Kidney epithelial cell (primary cell): ENCODE measurements around the gene ATP5F1B. TPM values are rescaled to one million over a fixed set of nuclear protein-coding genes. Genes with fewer than 3 reads are reported as not detected.
"Not testable (repeated sequence)": the region's sequence is repeated elsewhere in the genome, so short reads cannot be mapped to it uniquely, and the experiment has no call there.

ENCODE experiments used
- DNase-seq: peaks from one replicate; pipeline ENCODE4 v3.0.0-alpha.2; 2010; ENCODE audit warnings: low read depth
- H3K27me3 ChIP-seq: 2 replicates; pipeline ENCODE4 v1.6.0; 2011; ENCODE audit warnings: low read length; ENCODE audit not compliant: control insufficient read depth, insufficient read depth
- H3K36me3 ChIP-seq: 2 replicates; pipeline ENCODE4 v1.5.1; 2011; ENCODE audit warnings: low read length; ENCODE audit not compliant: control insufficient read depth, insufficient read depth
- H3K4me3 ChIP-seq: 2 replicates; pipeline ENCODE4 v1.5.1; 2011; ENCODE audit warnings: low read depth, mild to moderate bottlenecking, control low read depth, low read length
- CTCF ChIP-seq: IDR thresholded peaks from 2 replicates; pipeline ENCODE4 v1.5.1; 2011; ENCODE audit warnings: mild to moderate bottlenecking, moderate library complexity, low read length, control low read depth, inconsistent platforms; ENCODE audit not compliant: insufficient read depth, poor library complexity, severe bottlenecking
- total RNA-seq: library from RNA; depleted of rRNA; stranded (reverse); fragments of >200 nt; gene quantifications from 2 replicates; pipeline ENCODE4 v1.2.3, GENCODE V29; 2015

The ATP5F1B gene
- total RNA-seq, 1 donor from 2014 or later = 419 TPM

GRCh38 chr12:56658921-56659320 lies 13.1 kb upstream of the ATP5F1B start:
- Histone ChIP-seq H3K36me3 (no peaks in the 10 kb centered on the region), H3K27me3 (no peaks in the 10 kb centered on the region), H3K4me3 (no peak overlapping the region)
- TF ChIP-seq CTCF = no peak
- no peak for DNase-seq

GRCh38 chr12:56657416-56658379 lies 11.9 kb upstream of the ATP5F1B start:
- no peak for TF ChIP-seq CTCF
- Histone ChIP-seq H3K4me3 (no peak overlapping the region), H3K27me3 (no peaks in the 10 kb centered on the region), H3K36me3 (no peaks in the 10 kb centered on the region)
- DNase-seq = no peak

GRCh38 chr12:56653781-56654180 lies 8.0 kb upstream of the ATP5F1B start:
- not testable (repeated sequence) for H3K4me3 ChIP-seq, H3K27me3 ChIP-seq, DNase-seq, H3K36me3 ChIP-seq

- not testable (repeated sequence) for H3K4me3 ChIP-seq, H3K27me3 ChIP-seq, DNase-seq, H3K36me3 ChIP-seq
Observed at GRCh38 chr12:56648023-56648422, 2.2 kb upstream of the ATP5F1B start.

GRCh38 chr12:56645201-56645716 lies 525 bp downstream of the ATP5F1B start:
- TF ChIP-seq CTCF = no peak

GRCh38 chr12:56644654-56645053 lies 1.1 kb downstream of the ATP5F1B start:
- Histone ChIP-seq H3K4me3 (peak overlapping the region; percentile 91), H3K36me3 (no peaks in the 10 kb centered on the region), H3K27me3 (no peaks in the 10 kb centered on the region)
- no peak for DNase-seq
- no peak for TF ChIP-seq CTCF

More at GRCh38 chr12:56645201-56645716, 525 bp downstream of the ATP5F1B start:
- no peaks in the 10 kb centered on the region for H3K27me3 ChIP-seq
- H3K4me3 ChIP-seq = peak overlapping the region; percentile 91
- no peak for DNase-seq
- H3K36me3 ChIP-seq = no peaks in the 10 kb centered on the region
